K562 (cell line): ENCODE results near the gene HMGN1. TPM values are rescaled to one million over a fixed set of nuclear protein-coding genes. Genes with fewer than 3 reads are reported as not detected.

ENCODE experiments used
- CBFA2T2 ChIP-seq: fragments of 450-650 bp; conservative IDR thresholded peaks from 2 replicates; pipeline ENCODE4 v1.6.1; 2017; ENCODE audit warnings: mild to moderate bottlenecking
- GATAD2B ChIP-seq: fragments of 450-650 bp; IDR thresholded peaks from 2 replicates; pipeline ENCODE4 v1.6.1; 2017; ENCODE audit warnings: mild to moderate bottlenecking, borderline replicate concordance
- MGA ChIP-seq: fragments of 450-650 bp; IDR thresholded peaks from 2 replicates; pipeline ENCODE4 v1.6.1; 2016; ENCODE audit warnings: mild to moderate bottlenecking, moderate library complexity
- MTA1 ChIP-seq: fragments of 450-650 bp; IDR thresholded peaks from 2 replicates; pipeline ENCODE4 v1.6.1; 2017; ENCODE audit warnings: borderline replicate concordance
- MTA2 ChIP-seq: fragments of 450-650 bp; IDR thresholded peaks from 2 replicates; pipeline ENCODE4 v1.6.1; 2016; ENCODE audit warnings: low read depth
- NFYB ChIP-seq: IDR thresholded peaks from 2 replicates; pipeline ENCODE4 v1.6.1; 2011; ENCODE audit warnings: mild to moderate bottlenecking, moderate library complexity; ENCODE audit not compliant: insufficient read length; ENCODE audit errors: extremely low read depth
- NR4A1 ChIP-seq, 2 experiments: fragments of 250-450 bp in 1 of 2; fragments of 450-650 bp in 1 of 2; sonication (Bioruptor Pico) in 1 of 2; IDR thresholded peaks; 2 replicates each; pipeline versions ENCODE4 v1.4.0 to v1.6.1; 2016 to 2020; ENCODE audit warnings: mild to moderate bottlenecking in 2 of 2, missing compliant biosample characterization in 1 of 2, missing genetic modification characterization in 1 of 2, moderate library complexity in 1 of 2
- TSHZ1 ChIP-seq: fragments of 250-450 bp; sonication (Bioruptor Pico); IDR thresholded peaks from 2 replicates; pipeline ENCODE4 v1.4.0; 2020; ENCODE audit warnings: mild to moderate bottlenecking, moderate library complexity
- ZNF347 ChIP-seq: fragments of 450-650 bp; formaldehyde crosslinking; IDR thresholded peaks from 2 replicates; pipeline ENCODE4 v1.4.0; 2020; ENCODE audit warnings: low read depth, mild to moderate bottlenecking, moderate library complexity
- ZNF408 ChIP-seq: fragments of 250-450 bp; sonication (Bioruptor Pico); IDR thresholded peaks from 2 replicates; pipeline ENCODE4 v1.4.0; 2020; ENCODE audit warnings: low read depth, mild to moderate bottlenecking, moderate library complexity
- ZNF75A ChIP-seq: fragments of 450-650 bp; formaldehyde crosslinking; IDR thresholded peaks from 2 replicates; pipeline ENCODE4 v1.4.0; 2020; ENCODE audit warnings: mild to moderate bottlenecking
- ZSCAN32 ChIP-seq: fragments of 450-650 bp; formaldehyde crosslinking; IDR thresholded peaks from 2 replicates; pipeline ENCODE4 v1.4.0; 2020; ENCODE audit warnings: mild to moderate bottlenecking, moderate library complexity
- polyA plus RNA-seq, 8 experiments: library from polyadenylated mRNA; depleted of rRNA in 4 of 8; stranded (reverse) in 5 of 8; unstranded in 3 of 8; fragments of >200 nt; fragmentation: Nextera tagmentation in 2 of 8; fragmentation: Illumina TruSeq in 1 of 8; extraction: Ambion mirVana in 2 of 8; extraction: Trizol in 1 of 8; gene quantifications; 2 replicates each; pipeline versions ENCODE4 v1.2.1 to v1.2.3, GENCODE V29; 2011 to 2014; ENCODE audit warnings: inconsistent platforms in 1 of 8, missing spikeins in 1 of 8
- total RNA-seq, 7 experiments: library from RNA; depleted of rRNA in 6 of 7; stranded (reverse); fragments of >200 nt in 6 of 7; fragmentation: Illumina TruSeq in 2 of 7; extraction: Trizol in 2 of 7; gene quantifications; 2 replicates each; pipeline versions ENCODE4 v1.2.1 to v1.2.3, GENCODE V29; 2011 to 2021; ENCODE audit warnings: low replicate concordance in 1 of 7

HMGN1 gene
- total and polyA plus RNA-seq, 9 of the 15 experiments (the other 6 are each of a cell fraction or from before 2014, with no cell fraction given), result 124 to 626 (median 498) TPM

- TF ChIP-seq MGA, result peak; percentile 47
- no peak for TF ChIP-seq TSHZ1 (CRISPR knock-in tag)
- no peak for TF ChIP-seq MTA2
- no peak for TF ChIP-seq ZNF408 (CRISPR knock-in tag)
- peak; percentile 84 for TF ChIP-seq MTA1
- 0 out of 2 replicates have a peak, but pooled peaks have one; percentile 11 for TF ChIP-seq NR4A1 (CRISPR knock-in tag; IDR thresholded peaks at IDR 0.05)
- no peak for TF ChIP-seq NR4A1 (tag; IDR thresholded peaks at IDR 0.05)
- peak; percentile 87 for TF ChIP-seq NFYB
- no peak for TF ChIP-seq ZNF75A (CRISPR knock-in tag)
- TF ChIP-seq ZNF347 (CRISPR knock-in tag), result no peak
- TF ChIP-seq GATAD2B, result no peak
- peak; percentile 35; the same call in 1 of the 2 replicates for TF ChIP-seq ZSCAN32 (CRISPR knock-in tag)
- TF ChIP-seq CBFA2T2, result peak; percentile 56
Observed at GRCh38 chr21:39349211-39350093, 564 bp upstream of the HMGN1 start (continued).
